Hepatocyte (in vitro differentiated cells): Measurements from ENCODE around the gene RUNX3.

ENCODE experiments used
- EZH2 ChIP-seq: fragments of 200-600 bp; sonication (generic); IDR thresholded peaks from 2 replicates; pipeline ENCODE4 v1.6.1; 2016; ENCODE audit warnings: antibody characterized with exemption, mild to moderate bottlenecking, borderline replicate concordance
- TF ChIP-seq, protein P1 (sequence below): fragments of 200-600 bp; sonication (generic); IDR thresholded peaks from 2 replicates; pipeline ENCODE4 v1.5.1; 2016; ENCODE audit warnings: antibody characterized with exemption, mild to moderate bottlenecking; ENCODE audit not compliant: poor library complexity

DNA sequence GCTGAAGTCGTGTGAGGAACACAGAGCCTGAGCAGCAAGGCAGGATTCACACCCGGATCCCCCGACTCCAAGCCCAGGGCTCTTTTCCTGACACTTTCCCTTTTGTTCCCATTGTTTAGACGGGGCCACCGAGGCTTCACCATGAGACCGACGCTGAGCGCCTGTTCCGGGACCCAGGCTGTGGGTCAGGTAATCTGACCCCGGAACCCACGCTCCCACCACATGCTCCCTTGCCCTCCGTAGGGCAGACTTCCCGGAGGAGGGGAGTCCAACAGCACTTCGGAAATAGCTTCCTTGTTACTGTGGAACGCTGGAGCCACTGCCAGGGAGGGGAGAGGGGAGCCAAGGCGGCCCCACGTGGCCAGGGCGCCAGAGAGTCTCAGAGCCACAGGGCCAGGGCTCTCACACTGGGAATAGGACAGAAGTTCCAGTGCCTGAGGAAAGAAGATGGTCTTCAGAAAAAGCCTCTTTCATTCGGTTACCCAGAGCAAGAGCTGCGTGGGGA, 18.4 kb downstream of the RUNX3 start:
- TF ChIP-seq, protein P1, sequence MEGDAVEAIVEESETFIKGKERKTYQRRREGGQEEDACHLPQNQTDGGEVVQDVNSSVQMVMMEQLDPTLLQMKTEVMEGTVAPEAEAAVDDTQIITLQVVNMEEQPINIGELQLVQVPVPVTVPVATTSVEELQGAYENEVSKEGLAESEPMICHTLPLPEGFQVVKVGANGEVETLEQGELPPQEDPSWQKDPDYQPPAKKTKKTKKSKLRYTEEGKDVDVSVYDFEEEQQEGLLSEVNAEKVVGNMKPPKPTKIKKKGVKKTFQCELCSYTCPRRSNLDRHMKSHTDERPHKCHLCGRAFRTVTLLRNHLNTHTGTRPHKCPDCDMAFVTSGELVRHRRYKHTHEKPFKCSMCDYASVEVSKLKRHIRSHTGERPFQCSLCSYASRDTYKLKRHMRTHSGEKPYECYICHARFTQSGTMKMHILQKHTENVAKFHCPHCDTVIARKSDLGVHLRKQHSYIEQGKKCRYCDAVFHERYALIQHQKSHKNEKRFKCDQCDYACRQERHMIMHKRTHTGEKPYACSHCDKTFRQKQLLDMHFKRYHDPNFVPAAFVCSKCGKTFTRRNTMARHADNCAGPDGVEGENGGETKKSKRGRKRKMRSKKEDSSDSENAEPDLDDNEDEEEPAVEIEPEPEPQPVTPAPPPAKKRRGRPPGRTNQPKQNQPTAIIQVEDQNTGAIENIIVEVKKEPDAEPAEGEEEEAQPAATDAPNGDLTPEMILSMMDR: no peak
- TF ChIP-seq EZH2: no peak
